OCI-LY1 (cell line): Measurements from ENCODE around the gene EFNB2.

Source experiments
- CTCF ChIP-seq: fragments of 200-600 bp; sonication (generic), shearing (Covaris generic); IDR thresholded peaks from 2 replicates; pipeline ENCODE4 v1.5.1; 2017; ENCODE audit warnings: mild to moderate bottlenecking, antibody characterized with exemption, low read length, moderate library complexity, mixed read lengths
- EZH2 ChIP-seq: fragments of 200-600 bp; sonication (generic), shearing (Covaris generic); IDR thresholded peaks from 2 replicates; pipeline ENCODE4 v1.8.0; 2017; ENCODE audit warnings: borderline replicate concordance, mixed run types, mild to moderate bottlenecking, antibody characterized with exemption, low read length, moderate library complexity, mixed read lengths

DNA sequence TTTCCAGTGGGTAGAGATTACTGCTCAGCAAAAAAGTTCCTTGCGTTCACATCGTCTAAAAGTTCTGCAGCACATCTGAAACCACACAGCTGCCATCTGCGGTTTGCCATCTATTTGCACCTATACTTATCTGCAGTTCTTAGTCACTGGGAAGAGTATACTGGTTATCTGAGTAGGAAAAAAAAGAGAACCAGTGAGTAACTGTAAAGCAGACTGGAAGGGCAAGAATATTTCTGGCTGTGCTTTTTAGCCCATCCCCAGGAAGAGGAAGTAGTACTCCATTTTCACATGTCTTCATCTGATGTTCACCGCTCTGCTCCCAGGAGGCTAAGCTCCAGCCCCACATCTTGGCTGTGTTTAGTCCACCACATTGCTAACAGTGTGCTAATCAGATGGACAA lies 35.6 kb downstream of the EFNB2 start:
- TF ChIP-seq CTCF (no peak), EZH2 (no peak)
